ENCODE data around the gene AQR.
"Not testable (repeated sequence)": the region's sequence is repeated elsewhere in the genome, so short reads cannot be mapped to it uniquely, and the experiment has no call there.

Gene AQR

GRCh38 chr15:34812868-34813365, 156.6 kb downstream of the AQR start:
- not testable (repeated sequence) for H3K9ac ChIP-seq (ENCODE audit: low read length); H2BK12ac ChIP-seq (ENCODE audit: low read length); H3K18ac ChIP-seq (ENCODE audit: low read length); H3K36me3 ChIP-seq (ENCODE audit: control insufficient read depth in 1 of 2, insufficient read depth in 2 of 2, low read length in 2 of 2); H3K23ac ChIP-seq (ENCODE audit: low read length); H3K4me2 ChIP-seq (ENCODE audit: low read length); H3K14ac ChIP-seq (ENCODE audit: low read length); H2AK5ac ChIP-seq (ENCODE audit: low read length); H2AFZ ChIP-seq (ENCODE audit: insufficient read depth, low read length, poor library complexity); H3K79me2 ChIP-seq (ENCODE audit: control insufficient read depth, insufficient read depth, low read length, poor library complexity); H3K9me3 ChIP-seq (ENCODE audit: insufficient read depth, low read depth, low read length); DNase-seq; H4K12ac ChIP-seq (ENCODE audit: low read depth, low read length); H3K4me3 ChIP-seq (ENCODE audit: low read depth, low read length); H3K4ac ChIP-seq (ENCODE audit: low read depth, low read length); H3K27me3 ChIP-seq (ENCODE audit: insufficient read depth, low read length)
- Histone ChIP-seq H4K8ac (ENCODE audit: low read depth, low read length) (peak overlapping the region; percentile 70), H2BK120ac (ENCODE audit: insufficient read depth, low read length, poor library complexity) (peak overlapping the region; percentile 56), H3K27ac (ENCODE audit: low read depth, low read length) (peak overlapping the region; percentile 93), H4K91ac (ENCODE audit: low read depth, low read length) (peak overlapping the region; percentile 83), H3K79me1 (ENCODE audit: low read length) (peaks cover 37% of the 10 kb centered on the region), H2BK5ac (ENCODE audit: low read depth, low read length, poor library complexity) (peak overlapping the region; percentile 93), H3K4me1 (ENCODE audit: control insufficient read depth in 1 of 2, insufficient read depth in 2 of 2, low read length in 2 of 2) (peaks cover 16% of the 10 kb centered on the region in 2 experiments)
- WGBS (ENCODE audit: extremely low coverage, insufficient coverage, insufficient read length) = no CpG with 5 or more reads among the region's 9 CpGs

- peaks cover 2% of the 10 kb centered on the region in 2 experiments for H3K36me3 ChIP-seq (ENCODE audit: control insufficient read depth in 1 of 2, insufficient read depth in 2 of 2, low read length in 2 of 2)
- DNase-seq = no peak
- H2AFZ ChIP-seq (ENCODE audit: insufficient read depth, low read length, poor library complexity) = no peak overlapping the region
- H2BK5ac ChIP-seq (ENCODE audit: low read depth, low read length, poor library complexity) = no peak overlapping the region
- no peak overlapping the region for H3K18ac ChIP-seq (ENCODE audit: low read length)
- H3K9me3 ChIP-seq (ENCODE audit: insufficient read depth, low read depth, low read length) = no peaks in the 10 kb centered on the region
- H3K9ac ChIP-seq (ENCODE audit: low read length) = no peak overlapping the region
- no peak overlapping the region for H4K91ac ChIP-seq (ENCODE audit: low read depth, low read length)
- H3K27me3 ChIP-seq (ENCODE audit: insufficient read depth, low read length) = no peaks in the 10 kb centered on the region
- peak overlapping the region; percentile 96 for H3K27ac ChIP-seq (ENCODE audit: low read depth, low read length)
- H3K79me1 ChIP-seq (ENCODE audit: low read length) = peaks cover 40% of the 10 kb centered on the region
- no CpG with 5 or more reads among the region's 1 CpG for WGBS (ENCODE audit: extremely low coverage, insufficient coverage, insufficient read length)
- H2AK5ac ChIP-seq (ENCODE audit: low read length) = no peak overlapping the region
- peaks cover 16% of the 10 kb centered on the region in 2 experiments for H3K4me1 ChIP-seq (ENCODE audit: control insufficient read depth in 1 of 2, insufficient read depth in 2 of 2, low read length in 2 of 2)
- no peak overlapping the region for H2BK12ac ChIP-seq (ENCODE audit: low read length)
- H4K8ac ChIP-seq (ENCODE audit: low read depth, low read length) = no peak overlapping the region
- no peak overlapping the region for H3K4me2 ChIP-seq (ENCODE audit: low read length)
- no peak overlapping the region for H3K4ac ChIP-seq (ENCODE audit: low read depth, low read length)
- H3K79me2 ChIP-seq (ENCODE audit: control insufficient read depth, insufficient read depth, low read length, poor library complexity) = peaks cover 6% of the 10 kb centered on the region
- H4K12ac ChIP-seq (ENCODE audit: low read depth, low read length) = no peak overlapping the region
- H3K4me3 ChIP-seq (ENCODE audit: low read depth, low read length) = no peak overlapping the region
- no peak overlapping the region for H2BK120ac ChIP-seq (ENCODE audit: insufficient read depth, low read length, poor library complexity)
- no peak overlapping the region for H3K23ac ChIP-seq (ENCODE audit: low read length)
- no peak overlapping the region for H3K14ac ChIP-seq (ENCODE audit: low read length)
Observed at GRCh38 chr15:34812369-34812768, 157.2 kb downstream of the AQR start.

- peak overlapping the region; percentile 77 for H3K18ac ChIP-seq (ENCODE audit: low read length)
- no peak overlapping the region for H3K4me3 ChIP-seq (ENCODE audit: low read depth, low read length)
- H3K14ac ChIP-seq (ENCODE audit: low read length) = peak overlapping the region; percentile 76
- H3K4ac ChIP-seq (ENCODE audit: low read depth, low read length) = peak overlapping the region; percentile 25
- no peak overlapping the region for H3K4me2 ChIP-seq (ENCODE audit: low read length)
- peak overlapping the region; percentile 81 for H2BK120ac ChIP-seq (ENCODE audit: insufficient read depth, low read length, poor library complexity)
- H3K36me3 ChIP-seq (ENCODE audit: control insufficient read depth in 1 of 2, insufficient read depth in 2 of 2, low read length in 2 of 2) = peaks cover 5 to 7% of the 10 kb centered on the region in 2 experiments
- H2AK5ac ChIP-seq (ENCODE audit: low read length) = peak overlapping the region; percentile 55
- no peak overlapping the region for H3K23ac ChIP-seq (ENCODE audit: low read length)
- no peaks in the 10 kb centered on the region for H3K27me3 ChIP-seq (ENCODE audit: insufficient read depth, low read length)
- H2AFZ ChIP-seq (ENCODE audit: insufficient read depth, low read length, poor library complexity) = no peak overlapping the region
- peaks cover 16 to 20% of the 10 kb centered on the region in 2 experiments for H3K4me1 ChIP-seq (ENCODE audit: control insufficient read depth in 1 of 2, insufficient read depth in 2 of 2, low read length in 2 of 2)
- H4K8ac ChIP-seq (ENCODE audit: low read depth, low read length) = peak overlapping the region; percentile 47
- no peak overlapping the region for H3K9ac ChIP-seq (ENCODE audit: low read length)
- no CpG with 5 or more reads among the region's 5 CpGs for WGBS (ENCODE audit: extremely low coverage, insufficient coverage, insufficient read length)
- H4K12ac ChIP-seq (ENCODE audit: low read depth, low read length) = no peak overlapping the region
- DNase-seq = peak; percentile 96 to 99
- peaks cover 50% of the 10 kb centered on the region for H3K79me1 ChIP-seq (ENCODE audit: low read length)
- peak overlapping the region; percentile 91 for H2BK5ac ChIP-seq (ENCODE audit: low read depth, low read length, poor library complexity)
- H2BK12ac ChIP-seq (ENCODE audit: low read length) = peak overlapping the region; percentile 34
- peak overlapping the region; percentile 96 for H4K91ac ChIP-seq (ENCODE audit: low read depth, low read length)
- H3K27ac ChIP-seq (ENCODE audit: low read depth, low read length) = peak overlapping the region; percentile 96
- H3K79me2 ChIP-seq (ENCODE audit: control insufficient read depth, insufficient read depth, low read length, poor library complexity) = peaks cover 8% of the 10 kb centered on the region
- peaks cover 3% of the 10 kb centered on the region for H3K9me3 ChIP-seq (ENCODE audit: insufficient read depth, low read depth, low read length)
Observed at GRCh38 chr15:34810443-34811129, 159.0 kb downstream of the AQR start.

- no peak overlapping the region for H3K18ac ChIP-seq (ENCODE audit: low read length)
- no peak overlapping the region for H2BK12ac ChIP-seq (ENCODE audit: low read length)
- H4K91ac ChIP-seq (ENCODE audit: low read depth, low read length) = no peak overlapping the region
- DNase-seq = no peak
- H2BK120ac ChIP-seq (ENCODE audit: insufficient read depth, low read length, poor library complexity) = no peak overlapping the region
- H4K8ac ChIP-seq (ENCODE audit: low read depth, low read length) = no peak overlapping the region
- H3K14ac ChIP-seq (ENCODE audit: low read length) = no peak overlapping the region
- H3K4me1 ChIP-seq (ENCODE audit: control insufficient read depth in 1 of 2, insufficient read depth in 2 of 2, low read length in 2 of 2) = peaks cover 16 to 20% of the 10 kb centered on the region in 2 experiments
- peaks cover 54% of the 10 kb centered on the region for H3K79me1 ChIP-seq (ENCODE audit: low read length)
- H3K9ac ChIP-seq (ENCODE audit: low read length) = no peak overlapping the region
- no peak overlapping the region for H2AFZ ChIP-seq (ENCODE audit: insufficient read depth, low read length, poor library complexity)
- no peaks in the 10 kb centered on the region for H3K27me3 ChIP-seq (ENCODE audit: insufficient read depth, low read length)
- no peak overlapping the region for H3K27ac ChIP-seq (ENCODE audit: low read depth, low read length)
- H4K12ac ChIP-seq (ENCODE audit: low read depth, low read length) = no peak overlapping the region
- H2BK5ac ChIP-seq (ENCODE audit: low read depth, low read length, poor library complexity) = no peak overlapping the region
- H3K36me3 ChIP-seq (ENCODE audit: control insufficient read depth in 1 of 2, insufficient read depth in 2 of 2, low read length in 2 of 2) = peaks cover 5 to 7% of the 10 kb centered on the region in 2 experiments
- peaks cover 3% of the 10 kb centered on the region for H3K9me3 ChIP-seq (ENCODE audit: insufficient read depth, low read depth, low read length)
- H3K4me3 ChIP-seq (ENCODE audit: low read depth, low read length) = no peak overlapping the region
- no peak overlapping the region for H2AK5ac ChIP-seq (ENCODE audit: low read length)
- H3K23ac ChIP-seq (ENCODE audit: low read length) = no peak overlapping the region
- WGBS (ENCODE audit: extremely low coverage, insufficient coverage, insufficient read length) = no CpG with 5 or more reads among the region's 3 CpGs
- no peak overlapping the region for H3K4ac ChIP-seq (ENCODE audit: low read depth, low read length)
- peaks cover 8% of the 10 kb centered on the region for H3K79me2 ChIP-seq (ENCODE audit: control insufficient read depth, insufficient read depth, low read length, poor library complexity)
- no peak overlapping the region for H3K4me2 ChIP-seq (ENCODE audit: low read length)
Observed at GRCh38 chr15:34809186-34809585, 160.4 kb downstream of the AQR start.

Measured in trophoblast cell (in vitro differentiated cells and primary cell).